ENCODE data around the gene PPP1R1C.

DNA sequence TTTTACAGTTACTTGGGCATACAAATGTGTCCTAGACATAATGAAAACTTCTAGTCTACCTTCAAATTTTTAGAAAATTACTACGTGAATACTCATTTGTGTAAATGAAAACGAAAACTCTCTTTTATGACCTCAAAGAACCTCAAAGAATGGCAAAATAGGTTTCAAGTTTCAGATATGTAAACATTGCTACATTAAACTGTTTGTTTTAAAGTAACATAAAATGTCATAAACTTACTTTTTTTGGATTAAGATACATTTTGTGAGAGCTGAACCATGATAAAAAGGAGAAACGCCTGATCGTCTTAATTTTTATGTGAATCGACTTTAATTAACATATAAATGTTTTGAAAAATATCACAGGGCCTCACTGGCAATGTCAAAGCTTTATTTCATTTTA lies 91.4 kb downstream of the PPP1R1C start:
- TF ChIP-seq, protein P1, sequence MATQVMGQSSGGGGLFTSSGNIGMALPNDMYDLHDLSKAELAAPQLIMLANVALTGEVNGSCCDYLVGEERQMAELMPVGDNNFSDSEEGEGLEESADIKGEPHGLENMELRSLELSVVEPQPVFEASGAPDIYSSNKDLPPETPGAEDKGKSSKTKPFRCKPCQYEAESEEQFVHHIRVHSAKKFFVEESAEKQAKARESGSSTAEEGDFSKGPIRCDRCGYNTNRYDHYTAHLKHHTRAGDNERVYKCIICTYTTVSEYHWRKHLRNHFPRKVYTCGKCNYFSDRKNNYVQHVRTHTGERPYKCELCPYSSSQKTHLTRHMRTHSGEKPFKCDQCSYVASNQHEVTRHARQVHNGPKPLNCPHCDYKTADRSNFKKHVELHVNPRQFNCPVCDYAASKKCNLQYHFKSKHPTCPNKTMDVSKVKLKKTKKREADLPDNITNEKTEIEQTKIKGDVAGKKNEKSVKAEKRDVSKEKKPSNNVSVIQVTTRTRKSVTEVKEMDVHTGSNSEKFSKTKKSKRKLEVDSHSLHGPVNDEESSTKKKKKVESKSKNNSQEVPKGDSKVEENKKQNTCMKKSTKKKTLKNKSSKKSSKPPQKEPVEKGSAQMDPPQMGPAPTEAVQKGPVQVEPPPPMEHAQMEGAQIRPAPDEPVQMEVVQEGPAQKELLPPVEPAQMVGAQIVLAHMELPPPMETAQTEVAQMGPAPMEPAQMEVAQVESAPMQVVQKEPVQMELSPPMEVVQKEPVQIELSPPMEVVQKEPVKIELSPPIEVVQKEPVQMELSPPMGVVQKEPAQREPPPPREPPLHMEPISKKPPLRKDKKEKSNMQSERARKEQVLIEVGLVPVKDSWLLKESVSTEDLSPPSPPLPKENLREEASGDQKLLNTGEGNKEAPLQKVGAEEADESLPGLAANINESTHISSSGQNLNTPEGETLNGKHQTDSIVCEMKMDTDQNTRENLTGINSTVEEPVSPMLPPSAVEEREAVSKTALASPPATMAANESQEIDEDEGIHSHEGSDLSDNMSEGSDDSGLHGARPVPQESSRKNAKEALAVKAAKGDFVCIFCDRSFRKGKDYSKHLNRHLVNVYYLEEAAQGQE (IDR thresholded peaks at IDR 0.05; ENCODE audit: insufficient read depth in 1 of 2, low read depth in 2 of 2, low read length in 2 of 2) = no peak
- no peak for TF ChIP-seq POLR2AphosphoS5 (IDR thresholded peaks at IDR 0.05; ENCODE audit: low read depth, low read length)

All from PFSK-1 (cell line).